K562 (cell line): ENCODE measurements around the gene CD300E. TPM values are rescaled to one million over a fixed set of nuclear protein-coding genes. Genes with fewer than 3 reads are reported as not detected.

ENCODE experiments used
- ATAC-seq: fragments of 200-7000 bp; cut with Tn5 transposase; 3 replicates; pipeline ENCODE4 v1.9.1; 2020; ENCODE audit warnings: moderate library complexity
- BruUV-seq: library from RNA; stranded (reverse); fragments of 400-500 nt; replicated peaks from 2 replicates; lab custom pipeline; 2021; lab: Mats Ljungman, UMichigan
- CTCF ChIA-PET: fragments of 300-600 bp; formaldehyde crosslinking; extraction: SDS; loops from one replicate; lab custom pipeline; 2021; ENCODE audit warnings: low intra/inter-chr PET ratio; lab: Yijun Ruan, JAX
- POLR2A ChIA-PET: fragments of 300-600, 350-650 bp; sonication (Branson Sonifier 250); formaldehyde crosslinking; extraction: SDS; loops from one replicate; lab custom pipeline; 2021; ENCODE audit warnings: antibody characterized with exemption, inconsistent platforms; lab: Yijun Ruan, JAX
- DNase-seq, 4 experiments: peaks; one replicate each; pipeline versions ENCODE4 v3.0.0 to v3.0.0-alpha.2; 2011 to 2018; ENCODE audit warnings: low spot score in 3 of 4, mixed read lengths in 3 of 4; ENCODE audit errors: extremely low read depth in 1 of 4
- FAIRE-seq: peaks from 2 replicates; lab custom pipeline; 2011; peaks lifted over from hg19 to GRCh38; lab: Jason Lieb, UNC
- H2AFZ ChIP-seq: 2 replicates; pipeline ENCODE4 v1.6.0; 2011; ENCODE audit warnings: low read depth, low read length, control low read depth, inconsistent platforms
- H3K27ac ChIP-seq: fragments of 200-600 bp; 3 replicates; pipeline ENCODE4 v1.8.0; 2011; ENCODE audit warnings: low read depth, mild to moderate bottlenecking, control low read depth, inconsistent platforms, low read length, moderate library complexity, mixed read lengths; ENCODE audit errors: extremely low read depth
- H3K27me3 ChIP-seq, 2 experiments: fragments of 300-600 bp in 1 of 2; 2 replicates in 1 of 2; 3 replicates in 1 of 2; pipeline versions ENCODE4 v1.6.0 to v1.8.0; 2011; ENCODE audit warnings: inconsistent platforms in 2 of 2, low read length in 2 of 2, mild to moderate bottlenecking in 1 of 2, mixed read lengths in 1 of 2, moderate library complexity in 1 of 2; ENCODE audit not compliant: control insufficient read depth in 2 of 2, insufficient read depth in 2 of 2
- H3K36me3 ChIP-seq: fragments of 300-600 bp; 3 replicates; pipeline ENCODE4 v1.8.0; 2011; ENCODE audit warnings: mild to moderate bottlenecking, low read length, inconsistent platforms; ENCODE audit not compliant: control insufficient read depth, insufficient read depth
- H3K4me1 ChIP-seq, 2 experiments: fragments of 200-600 bp in 1 of 2; replicated peaks in 1 of 2; 2 replicates in 1 of 2; 3 replicates in 1 of 2; pipeline versions ENCODE4 v1.5.1 to v1.8.0; 2011; ENCODE audit warnings: inconsistent platforms in 2 of 2, low read length in 2 of 2, mild to moderate bottlenecking in 1 of 2, mixed read lengths in 1 of 2, moderate library complexity in 1 of 2; ENCODE audit not compliant: control insufficient read depth in 2 of 2, insufficient read depth in 2 of 2
- H3K4me2 ChIP-seq: 2 replicates; pipeline ENCODE4 v1.6.1; 2011; ENCODE audit warnings: low read length, control low read depth, inconsistent platforms, mixed read lengths; ENCODE audit not compliant: insufficient read depth
- H3K4me3 ChIP-seq: fragments of 200-600 bp; sonication (generic), shearing (Covaris generic); 2 replicates; pipeline ENCODE4 v1.5.1; 2016; ENCODE audit warnings: control low read depth, inconsistent platforms
- H3K79me2 ChIP-seq: fragments of 200-600 bp; 3 replicates; pipeline ENCODE4 v1.8.0; 2011; ENCODE audit warnings: low read length, inconsistent platforms; ENCODE audit not compliant: control insufficient read depth, insufficient read depth
- H3K9ac ChIP-seq, 2 experiments: 2 replicates each; pipeline versions ENCODE4 v1.6.0 to v1.6.1; 2011; ENCODE audit warnings: low read depth in 2 of 2, low read length in 2 of 2, control low read depth in 1 of 2, inconsistent platforms in 1 of 2, mild to moderate bottlenecking in 1 of 2, mixed read lengths in 1 of 2; ENCODE audit not compliant: insufficient read depth in 1 of 2
- H3K9me1 ChIP-seq: one replicate; pipeline ENCODE4 v1.6.0; 2011; ENCODE audit warnings: inconsistent platforms, mild to moderate bottlenecking, low read length, moderate library complexity; ENCODE audit not compliant: control insufficient read depth, insufficient read depth
- H3K9me3 ChIP-seq: replicated peaks from 2 replicates; pipeline ENCODE4 v1.5.1; 2011; ENCODE audit warnings: low read depth, low read length, inconsistent platforms; ENCODE audit not compliant: control insufficient read depth, insufficient read depth
- H4K20me1 ChIP-seq: replicated peaks from 2 replicates; pipeline ENCODE4 v1.6.1; 2011; ENCODE audit warnings: low read length, inconsistent platforms, mixed read lengths; ENCODE audit not compliant: control insufficient read depth, insufficient read depth
- ARHGAP35 ChIP-seq: fragments of 450-650 bp; IDR thresholded peaks from 2 replicates; pipeline ENCODE4 v1.6.1; 2018; ENCODE audit not compliant: partially characterized antibody
- GATA2 ChIP-seq: sonication (generic); formaldehyde crosslinking; IDR thresholded peaks from 2 replicates; pipeline ENCODE4 v1.4.0; 2020; ENCODE audit warnings: mild to moderate bottlenecking, missing genetic modification reagents
- WGBS: fragments of 100-300 bp; shearing (Covaris generic); methylation state at CpG from one replicate; pipeline ENCODE4 v1.1.6; 2016; ENCODE audit warnings: low coverage, mixed read lengths; ENCODE audit not compliant: insufficient coverage; ENCODE audit errors: missing lambda C conversion rate; 5-methylcytosine and 5-hydroxymethylcytosine counted together
- in situ Hi-C: fragments of 300-500 bp; cut with MboI; formaldehyde crosslinking; loops from 4 replicates; pipeline ENCODE4 v1.15.0; 2018; ENCODE audit warnings: inconsistent platforms, mixed read lengths
- intact Hi-C: fragments of 100-400 bp; cut with micrococcal nuclease; formaldehyde crosslinking; loops from 2 replicates; pipeline ENCODE4 v1.14.2; 2022
- polyA plus RNA-seq, 8 experiments: library from polyadenylated mRNA; depleted of rRNA in 4 of 8; stranded (reverse) in 5 of 8; unstranded in 3 of 8; fragments of >200 nt; fragmentation: Nextera tagmentation in 2 of 8; fragmentation: Illumina TruSeq in 1 of 8; extraction: Ambion mirVana in 2 of 8; extraction: Trizol in 1 of 8; gene quantifications; 2 replicates each; pipeline versions ENCODE4 v1.2.1 to v1.2.3, GENCODE V29; 2011 to 2014; ENCODE audit warnings: inconsistent platforms in 1 of 8, missing spikeins in 1 of 8
- total RNA-seq, 7 experiments: library from RNA; depleted of rRNA in 6 of 7; stranded (reverse); fragments of >200 nt in 6 of 7; fragmentation: Illumina TruSeq in 2 of 7; extraction: Trizol in 2 of 7; gene quantifications; 2 replicates each; pipeline versions ENCODE4 v1.2.1 to v1.2.3, GENCODE V29; 2011 to 2021; ENCODE audit warnings: low replicate concordance in 1 of 7
- TF ChIP-seq, protein P1 (sequence below): fragments of 200-600 bp; sonication (generic); IDR thresholded peaks from one replicate; pipeline ENCODE4 v1.6.1; 2012; ENCODE audit warnings: mild to moderate bottlenecking, low read depth, low read length, inconsistent platforms

The CD300E gene
- total and polyA plus RNA-seq, 9 of the 15 experiments (the other 6 are each of a cell fraction or from before 2014, with no cell fraction given) = not detected

DNA sequence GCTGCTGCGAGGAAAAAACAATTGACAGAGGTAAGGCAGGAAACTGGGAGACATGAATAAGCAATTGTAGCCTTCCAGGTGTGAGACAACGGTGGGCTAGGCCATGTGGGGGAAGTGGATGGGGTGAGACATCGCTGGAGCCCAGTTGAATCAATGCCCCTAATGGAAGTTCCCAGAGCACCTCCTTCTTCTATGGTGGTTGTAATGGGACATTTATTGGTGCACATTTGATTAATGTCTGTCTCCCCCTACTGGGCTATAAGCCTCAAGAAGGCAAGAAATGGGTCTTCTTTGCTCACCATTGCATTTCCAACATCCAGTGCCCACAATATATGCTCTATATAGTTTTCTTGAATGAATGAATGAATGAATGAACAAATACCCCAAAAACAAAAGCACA is 22.7 kb upstream of the CD300E start:
- H3K36me3 ChIP-seq = no peaks in the 10 kb centered on the region
- no peak overlapping the region for H3K4me3 ChIP-seq
- BruUV-seq = no TSS peak
- H2AFZ ChIP-seq = no peak overlapping the region
- POLR2A ChIA-PET = no interaction called here
- intact Hi-C loops (no loop called here), in situ Hi-C loops (no loop called here)
- 2% methylated on average over 3 of the region's 3 CpGs for WGBS
- no peak overlapping the region for H3K27ac ChIP-seq
- no peaks in the 10 kb centered on the region for H3K4me1 ChIP-seq
- no peaks in the 10 kb centered on the region for H3K9me3 ChIP-seq
- no peak overlapping the region for H3K4me2 ChIP-seq
- H3K9me1 ChIP-seq = no peaks in the 10 kb centered on the region
- FAIRE-seq (no peak), ATAC-seq (no peak), DNase-seq (peak; percentile 9 to 23 (median 19))
- H4K20me1 ChIP-seq = no peaks in the 10 kb centered on the region
- no peaks in the 10 kb centered on the region for H3K79me2 ChIP-seq
- H3K9ac ChIP-seq = no peak overlapping the region
- H3K27me3 ChIP-seq = peaks cover 13 to 30% of the 10 kb centered on the region in 2 experiments; a peak in 4 of 5 replicates
- CTCF ChIA-PET = no interaction called here
- TF ChIP-seq ARHGAP35 (no peak), GATA2 (CRISPR knock-in tag) (no peak)
- TF ChIP-seq, protein P1, sequence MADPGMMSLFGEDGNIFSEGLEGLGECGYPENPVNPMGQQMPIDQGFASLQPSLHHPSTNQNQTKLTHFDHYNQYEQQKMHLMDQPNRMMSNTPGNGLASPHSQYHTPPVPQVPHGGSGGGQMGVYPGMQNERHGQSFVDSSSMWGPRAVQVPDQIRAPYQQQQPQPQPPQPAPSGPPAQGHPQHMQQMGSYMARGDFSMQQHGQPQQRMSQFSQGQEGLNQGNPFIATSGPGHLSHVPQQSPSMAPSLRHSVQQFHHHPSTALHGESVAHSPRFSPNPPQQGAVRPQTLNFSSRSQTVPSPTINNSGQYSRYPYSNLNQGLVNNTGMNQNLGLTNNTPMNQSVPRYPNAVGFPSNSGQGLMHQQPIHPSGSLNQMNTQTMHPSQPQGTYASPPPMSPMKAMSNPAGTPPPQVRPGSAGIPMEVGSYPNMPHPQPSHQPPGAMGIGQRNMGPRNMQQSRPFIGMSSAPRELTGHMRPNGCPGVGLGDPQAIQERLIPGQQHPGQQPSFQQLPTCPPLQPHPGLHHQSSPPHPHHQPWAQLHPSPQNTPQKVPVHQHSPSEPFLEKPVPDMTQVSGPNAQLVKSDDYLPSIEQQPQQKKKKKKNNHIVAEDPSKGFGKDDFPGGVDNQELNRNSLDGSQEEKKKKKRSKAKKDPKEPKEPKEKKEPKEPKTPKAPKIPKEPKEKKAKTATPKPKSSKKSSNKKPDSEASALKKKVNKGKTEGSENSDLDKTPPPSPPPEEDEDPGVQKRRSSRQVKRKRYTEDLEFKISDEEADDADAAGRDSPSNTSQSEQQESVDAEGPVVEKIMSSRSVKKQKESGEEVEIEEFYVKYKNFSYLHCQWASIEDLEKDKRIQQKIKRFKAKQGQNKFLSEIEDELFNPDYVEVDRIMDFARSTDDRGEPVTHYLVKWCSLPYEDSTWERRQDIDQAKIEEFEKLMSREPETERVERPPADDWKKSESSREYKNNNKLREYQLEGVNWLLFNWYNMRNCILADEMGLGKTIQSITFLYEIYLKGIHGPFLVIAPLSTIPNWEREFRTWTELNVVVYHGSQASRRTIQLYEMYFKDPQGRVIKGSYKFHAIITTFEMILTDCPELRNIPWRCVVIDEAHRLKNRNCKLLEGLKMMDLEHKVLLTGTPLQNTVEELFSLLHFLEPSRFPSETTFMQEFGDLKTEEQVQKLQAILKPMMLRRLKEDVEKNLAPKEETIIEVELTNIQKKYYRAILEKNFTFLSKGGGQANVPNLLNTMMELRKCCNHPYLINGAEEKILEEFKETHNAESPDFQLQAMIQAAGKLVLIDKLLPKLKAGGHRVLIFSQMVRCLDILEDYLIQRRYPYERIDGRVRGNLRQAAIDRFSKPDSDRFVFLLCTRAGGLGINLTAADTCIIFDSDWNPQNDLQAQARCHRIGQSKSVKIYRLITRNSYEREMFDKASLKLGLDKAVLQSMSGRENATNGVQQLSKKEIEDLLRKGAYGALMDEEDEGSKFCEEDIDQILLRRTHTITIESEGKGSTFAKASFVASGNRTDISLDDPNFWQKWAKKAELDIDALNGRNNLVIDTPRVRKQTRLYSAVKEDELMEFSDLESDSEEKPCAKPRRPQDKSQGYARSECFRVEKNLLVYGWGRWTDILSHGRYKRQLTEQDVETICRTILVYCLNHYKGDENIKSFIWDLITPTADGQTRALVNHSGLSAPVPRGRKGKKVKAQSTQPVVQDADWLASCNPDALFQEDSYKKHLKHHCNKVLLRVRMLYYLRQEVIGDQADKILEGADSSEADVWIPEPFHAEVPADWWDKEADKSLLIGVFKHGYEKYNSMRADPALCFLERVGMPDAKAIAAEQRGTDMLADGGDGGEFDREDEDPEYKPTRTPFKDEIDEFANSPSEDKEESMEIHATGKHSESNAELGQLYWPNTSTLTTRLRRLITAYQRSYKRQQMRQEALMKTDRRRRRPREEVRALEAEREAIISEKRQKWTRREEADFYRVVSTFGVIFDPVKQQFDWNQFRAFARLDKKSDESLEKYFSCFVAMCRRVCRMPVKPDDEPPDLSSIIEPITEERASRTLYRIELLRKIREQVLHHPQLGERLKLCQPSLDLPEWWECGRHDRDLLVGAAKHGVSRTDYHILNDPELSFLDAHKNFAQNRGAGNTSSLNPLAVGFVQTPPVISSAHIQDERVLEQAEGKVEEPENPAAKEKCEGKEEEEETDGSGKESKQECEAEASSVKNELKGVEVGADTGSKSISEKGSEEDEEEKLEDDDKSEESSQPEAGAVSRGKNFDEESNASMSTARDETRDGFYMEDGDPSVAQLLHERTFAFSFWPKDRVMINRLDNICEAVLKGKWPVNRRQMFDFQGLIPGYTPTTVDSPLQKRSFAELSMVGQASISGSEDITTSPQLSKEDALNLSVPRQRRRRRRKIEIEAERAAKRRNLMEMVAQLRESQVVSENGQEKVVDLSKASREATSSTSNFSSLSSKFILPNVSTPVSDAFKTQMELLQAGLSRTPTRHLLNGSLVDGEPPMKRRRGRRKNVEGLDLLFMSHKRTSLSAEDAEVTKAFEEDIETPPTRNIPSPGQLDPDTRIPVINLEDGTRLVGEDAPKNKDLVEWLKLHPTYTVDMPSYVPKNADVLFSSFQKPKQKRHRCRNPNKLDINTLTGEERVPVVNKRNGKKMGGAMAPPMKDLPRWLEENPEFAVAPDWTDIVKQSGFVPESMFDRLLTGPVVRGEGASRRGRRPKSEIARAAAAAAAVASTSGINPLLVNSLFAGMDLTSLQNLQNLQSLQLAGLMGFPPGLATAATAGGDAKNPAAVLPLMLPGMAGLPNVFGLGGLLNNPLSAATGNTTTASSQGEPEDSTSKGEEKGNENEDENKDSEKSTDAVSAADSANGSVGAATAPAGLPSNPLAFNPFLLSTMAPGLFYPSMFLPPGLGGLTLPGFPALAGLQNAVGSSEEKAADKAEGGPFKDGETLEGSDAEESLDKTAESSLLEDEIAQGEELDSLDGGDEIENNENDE = no peak
